Brain microvascular endothelial cell (primary cell): ENCODE data around the gene PZP.

Experiments
- DNase-seq: peaks from one replicate; pipeline ENCODE4 v3.0.0-alpha.2; 2020
- H3K27ac ChIP-seq: fragments of 250-450 bp; sonication (Bioruptor Pico); 2 replicates; pipeline ENCODE4 v1.5.1; 2020; ENCODE audit warnings: mild to moderate bottlenecking, moderate library complexity
- H3K27me3 ChIP-seq: fragments of 250-450 bp; sonication (Bioruptor Pico); replicated peaks from 2 replicates; pipeline ENCODE4 v1.5.1; 2020; ENCODE audit warnings: mild to moderate bottlenecking
- H3K36me3 ChIP-seq: fragments of 250-450 bp; sonication (Bioruptor Pico); replicated peaks from 2 replicates; pipeline ENCODE4 v1.5.1; 2020; ENCODE audit warnings: mild to moderate bottlenecking
- H3K4me3 ChIP-seq: 2 replicates; pipeline ENCODE4 v1.5.1; 2011; ENCODE audit warnings: low read depth, mild to moderate bottlenecking, control low read depth, low read length, moderate library complexity
- in situ Hi-C: cut with HindIII; loops from 2 replicates; pipeline ENCODE4 v1.10.0; 2017; ENCODE audit warnings: low sequenced_read_pairs, low pct_ligation_motif_present
- TF ChIP-seq, protein P1 (sequence below): IDR thresholded peaks from 2 replicates; pipeline ENCODE4 v1.5.1; 2011; ENCODE audit warnings: low read depth, mild to moderate bottlenecking, moderate library complexity, low read length, control low read depth, inconsistent platforms; ENCODE audit errors: missing control alignments

PZP gene

DNA sequence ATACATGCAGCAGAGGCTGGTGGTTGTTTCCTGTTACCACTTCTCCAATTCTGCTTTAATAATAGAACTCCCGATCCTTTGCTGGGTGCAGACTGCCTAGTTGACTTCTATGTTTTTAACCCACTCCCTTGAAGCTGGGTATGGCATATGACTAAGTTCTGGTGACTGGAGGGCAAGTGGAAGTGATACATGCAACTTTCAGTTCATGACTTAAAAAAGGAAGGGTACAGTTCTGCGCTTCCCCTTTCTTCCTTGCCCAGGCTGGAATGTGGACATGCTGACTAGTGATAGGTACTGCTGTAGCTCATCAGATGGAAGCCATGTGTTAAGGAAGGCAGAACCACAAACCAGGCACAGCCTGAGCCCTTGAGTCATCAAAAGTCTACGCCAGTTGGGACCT, 90.0 kb downstream of the PZP start:
- no peak for DNase-seq
- H3K36me3 ChIP-seq = no peaks in the 10 kb centered on the region
- TF ChIP-seq, protein P1, sequence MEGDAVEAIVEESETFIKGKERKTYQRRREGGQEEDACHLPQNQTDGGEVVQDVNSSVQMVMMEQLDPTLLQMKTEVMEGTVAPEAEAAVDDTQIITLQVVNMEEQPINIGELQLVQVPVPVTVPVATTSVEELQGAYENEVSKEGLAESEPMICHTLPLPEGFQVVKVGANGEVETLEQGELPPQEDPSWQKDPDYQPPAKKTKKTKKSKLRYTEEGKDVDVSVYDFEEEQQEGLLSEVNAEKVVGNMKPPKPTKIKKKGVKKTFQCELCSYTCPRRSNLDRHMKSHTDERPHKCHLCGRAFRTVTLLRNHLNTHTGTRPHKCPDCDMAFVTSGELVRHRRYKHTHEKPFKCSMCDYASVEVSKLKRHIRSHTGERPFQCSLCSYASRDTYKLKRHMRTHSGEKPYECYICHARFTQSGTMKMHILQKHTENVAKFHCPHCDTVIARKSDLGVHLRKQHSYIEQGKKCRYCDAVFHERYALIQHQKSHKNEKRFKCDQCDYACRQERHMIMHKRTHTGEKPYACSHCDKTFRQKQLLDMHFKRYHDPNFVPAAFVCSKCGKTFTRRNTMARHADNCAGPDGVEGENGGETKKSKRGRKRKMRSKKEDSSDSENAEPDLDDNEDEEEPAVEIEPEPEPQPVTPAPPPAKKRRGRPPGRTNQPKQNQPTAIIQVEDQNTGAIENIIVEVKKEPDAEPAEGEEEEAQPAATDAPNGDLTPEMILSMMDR = no peak
- no peaks in the 10 kb centered on the region for H3K27me3 ChIP-seq
- H3K4me3 ChIP-seq = no peak overlapping the region
- in situ Hi-C loops = no loop called here
- H3K27ac ChIP-seq = no peak overlapping the region

DNA sequence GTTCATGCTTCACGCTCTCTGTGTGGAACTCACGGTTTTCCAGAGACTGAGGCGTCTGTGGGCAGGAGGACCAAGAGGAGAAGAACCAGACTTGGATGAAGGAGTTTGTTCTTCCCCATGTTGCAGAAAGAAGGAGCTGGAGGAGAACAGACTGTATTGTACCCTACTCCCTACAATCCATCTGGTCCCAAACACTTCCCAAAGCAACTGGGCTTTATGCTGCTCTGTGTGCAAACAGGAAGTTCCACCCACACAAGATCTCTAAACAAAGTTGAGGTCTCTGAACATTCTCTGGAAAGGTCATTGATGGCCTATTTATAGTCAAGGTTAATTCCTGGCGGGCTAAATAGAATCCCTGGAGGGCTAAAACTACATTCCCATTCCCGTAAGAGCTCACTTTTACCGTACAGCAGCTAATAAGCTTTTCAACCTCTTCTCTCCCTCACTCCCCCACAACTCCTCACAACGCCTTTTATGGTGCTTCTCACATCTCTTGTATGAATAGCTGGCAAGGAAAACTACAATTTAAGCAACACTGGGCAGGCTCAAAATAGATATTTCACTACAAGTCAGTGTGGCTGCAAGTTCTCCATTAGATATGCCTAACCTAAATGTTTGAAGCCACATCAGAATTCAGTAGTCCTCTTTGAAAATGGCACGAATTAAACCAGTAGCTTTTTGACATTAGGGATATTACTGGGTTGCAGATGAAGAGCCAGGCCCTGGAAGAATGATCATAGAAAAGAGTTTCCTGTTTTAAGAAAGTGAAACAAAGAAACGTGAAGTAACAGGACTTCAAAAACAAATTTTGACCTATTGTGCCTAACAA, 92.2 kb downstream of the PZP start, which contains the start of gene A2M:
A2M (minus strand) TSS at position 189 of the 829 bp plus-strand sequence; CDS start at position 119, 70 bp downstream.
- Histone ChIP-seq H3K36me3 (no peaks in the 10 kb centered on the region), H3K27ac (no peak within 1 kb of the TSS), H3K4me3 (no peak within 1 kb of the TSS), H3K27me3 (no peaks in the 10 kb centered on the region)
- TF ChIP-seq, protein P1 = no peak
- DNase-seq = no peak
- in situ Hi-C loops = no loop called here

DNA sequence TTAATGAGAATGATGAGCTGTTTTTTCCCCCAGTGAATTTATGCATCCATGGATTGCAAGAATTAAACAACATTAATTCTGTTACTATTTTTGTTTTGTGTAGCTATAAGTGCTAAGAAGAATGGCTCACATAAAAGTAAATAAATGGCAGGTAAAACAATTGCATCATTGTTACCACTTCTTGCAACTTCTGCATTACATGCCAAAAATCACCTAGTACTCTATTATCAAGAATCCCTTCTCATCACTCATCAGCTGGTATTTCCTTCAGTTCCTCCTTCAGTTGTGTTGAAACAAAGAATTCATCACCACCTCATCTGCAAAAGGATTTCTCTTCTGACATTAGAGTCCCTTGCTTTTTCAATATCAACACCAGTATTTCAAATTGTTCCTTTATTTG, 93.2 kb downstream of the PZP start:
- TF ChIP-seq, protein P1 = no peak
- no peak overlapping the region for H3K27ac ChIP-seq
- H3K36me3 ChIP-seq = no peaks in the 10 kb centered on the region
- no peak for DNase-seq
- no peaks in the 10 kb centered on the region for H3K27me3 ChIP-seq
- no peak overlapping the region for H3K4me3 ChIP-seq
- in situ Hi-C loops = no loop called here

DNA sequence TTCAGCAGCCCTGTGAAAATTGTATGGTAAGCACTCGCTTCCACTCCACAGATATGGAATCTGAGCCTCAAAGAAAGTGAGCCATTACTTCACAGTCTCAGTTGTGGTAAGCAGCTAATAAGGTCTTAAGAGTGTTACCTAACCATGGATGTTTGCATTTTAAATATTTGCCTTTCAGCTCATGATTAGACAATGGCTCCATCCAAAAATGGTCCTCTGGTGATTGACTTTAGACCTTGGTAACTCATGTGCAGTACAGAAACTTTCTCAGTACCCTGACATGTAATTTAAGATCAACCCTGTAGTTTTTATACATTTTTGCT, 94.2 kb downstream of the PZP start:
- in situ Hi-C loops = no loop called here
- Histone ChIP-seq H3K27ac (no peak overlapping the region), H3K4me3 (no peak overlapping the region), H3K36me3 (no peaks in the 10 kb centered on the region), H3K27me3 (no peaks in the 10 kb centered on the region)
- DNase-seq = no peak
- TF ChIP-seq, protein P1 = no peak

DNA sequence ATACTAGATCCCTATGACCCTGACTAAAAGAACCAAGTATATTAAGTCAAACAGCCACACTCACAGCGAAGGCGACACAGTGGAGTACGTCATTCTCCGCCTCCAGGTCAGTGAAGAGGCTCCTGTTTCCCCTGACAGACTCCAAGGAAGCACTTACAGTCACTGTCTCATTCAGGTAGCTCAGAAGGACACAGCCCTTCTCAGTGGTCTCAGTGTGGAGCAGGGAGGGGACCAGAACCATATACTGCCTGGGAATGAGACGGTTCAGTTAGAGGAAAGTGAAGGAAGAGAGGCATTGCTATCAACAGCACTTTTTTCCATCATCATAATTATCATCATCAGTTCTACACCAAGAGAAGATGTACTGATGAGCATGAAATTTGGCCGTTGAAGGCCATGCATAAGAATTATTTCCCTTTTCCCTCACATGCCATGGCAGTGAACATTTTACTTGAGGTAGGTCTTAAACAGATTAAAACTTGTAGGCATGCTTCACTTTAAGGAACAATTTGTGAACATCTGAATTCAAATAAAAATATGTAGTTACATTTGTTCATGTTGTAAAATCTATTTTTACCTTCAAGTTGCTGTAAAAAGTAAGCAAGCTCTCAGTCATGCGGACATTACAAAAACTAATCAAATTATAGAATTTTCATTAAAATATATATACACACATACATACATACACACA, 94.8 kb downstream of the PZP start:
- TF ChIP-seq, protein P1 = no peak
- H3K27me3 ChIP-seq = no peaks in the 10 kb centered on the region
- no peaks in the 10 kb centered on the region for H3K36me3 ChIP-seq
- no peak overlapping the region for H3K4me3 ChIP-seq
- in situ Hi-C loops = no loop called here
- H3K27ac ChIP-seq = no peak overlapping the region
- DNase-seq = no peak
